ENCODE measurements around the gene FEM1A.

FEM1A gene

DNA sequence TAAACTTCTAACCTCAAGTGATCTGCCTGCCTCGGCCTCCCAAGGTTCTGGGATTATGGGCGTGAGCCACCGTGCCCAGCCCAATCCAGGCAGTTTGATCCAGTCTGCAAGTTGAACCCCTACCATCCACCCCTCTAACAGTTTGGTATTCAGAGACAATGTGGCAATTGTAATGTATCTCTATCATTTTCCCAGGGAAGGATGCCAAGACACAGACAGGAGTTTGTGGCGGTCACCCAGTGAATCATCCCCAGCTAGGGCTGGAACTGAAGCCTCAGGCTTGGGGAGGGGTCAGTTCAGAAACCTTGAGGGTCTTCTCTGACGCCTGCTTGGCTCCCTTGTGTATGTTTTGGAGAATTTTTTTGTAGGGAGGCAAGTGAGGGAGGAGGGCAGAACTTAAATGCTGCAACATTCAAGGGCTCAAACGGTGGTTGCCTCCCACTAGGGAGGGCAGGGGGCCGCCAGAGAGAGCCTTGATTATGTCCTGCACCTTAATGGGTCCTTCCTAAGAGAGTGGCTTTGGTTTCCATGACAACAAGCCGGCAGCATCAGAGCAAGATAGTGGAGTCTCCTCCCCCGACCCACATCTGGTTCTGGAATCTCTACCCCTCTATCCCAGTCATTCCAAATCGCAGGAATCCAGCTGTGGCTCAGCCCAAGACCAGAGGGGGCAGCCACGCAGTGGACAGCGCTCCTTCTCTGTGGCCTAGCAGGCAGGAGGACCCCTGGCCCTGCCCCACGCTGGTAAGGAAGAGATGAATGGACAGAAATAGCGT is 14.9 kb upstream of the FEM1A start:
- TF ChIP-seq, protein P1, sequence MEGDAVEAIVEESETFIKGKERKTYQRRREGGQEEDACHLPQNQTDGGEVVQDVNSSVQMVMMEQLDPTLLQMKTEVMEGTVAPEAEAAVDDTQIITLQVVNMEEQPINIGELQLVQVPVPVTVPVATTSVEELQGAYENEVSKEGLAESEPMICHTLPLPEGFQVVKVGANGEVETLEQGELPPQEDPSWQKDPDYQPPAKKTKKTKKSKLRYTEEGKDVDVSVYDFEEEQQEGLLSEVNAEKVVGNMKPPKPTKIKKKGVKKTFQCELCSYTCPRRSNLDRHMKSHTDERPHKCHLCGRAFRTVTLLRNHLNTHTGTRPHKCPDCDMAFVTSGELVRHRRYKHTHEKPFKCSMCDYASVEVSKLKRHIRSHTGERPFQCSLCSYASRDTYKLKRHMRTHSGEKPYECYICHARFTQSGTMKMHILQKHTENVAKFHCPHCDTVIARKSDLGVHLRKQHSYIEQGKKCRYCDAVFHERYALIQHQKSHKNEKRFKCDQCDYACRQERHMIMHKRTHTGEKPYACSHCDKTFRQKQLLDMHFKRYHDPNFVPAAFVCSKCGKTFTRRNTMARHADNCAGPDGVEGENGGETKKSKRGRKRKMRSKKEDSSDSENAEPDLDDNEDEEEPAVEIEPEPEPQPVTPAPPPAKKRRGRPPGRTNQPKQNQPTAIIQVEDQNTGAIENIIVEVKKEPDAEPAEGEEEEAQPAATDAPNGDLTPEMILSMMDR (IDR thresholded peaks at IDR 0.05), result no peak

- TF ChIP-seq, protein P1 (IDR thresholded peaks at IDR 0.05), result no peak
Observed at GRCh38 chr19:4780860-4781259, 10.7 kb upstream of the FEM1A start.

GRCh38 chr19:4781801-4782200 is 9.7 kb upstream of the FEM1A start:
- TF ChIP-seq, protein P1 (IDR thresholded peaks at IDR 0.05), result no peak

DNA sequence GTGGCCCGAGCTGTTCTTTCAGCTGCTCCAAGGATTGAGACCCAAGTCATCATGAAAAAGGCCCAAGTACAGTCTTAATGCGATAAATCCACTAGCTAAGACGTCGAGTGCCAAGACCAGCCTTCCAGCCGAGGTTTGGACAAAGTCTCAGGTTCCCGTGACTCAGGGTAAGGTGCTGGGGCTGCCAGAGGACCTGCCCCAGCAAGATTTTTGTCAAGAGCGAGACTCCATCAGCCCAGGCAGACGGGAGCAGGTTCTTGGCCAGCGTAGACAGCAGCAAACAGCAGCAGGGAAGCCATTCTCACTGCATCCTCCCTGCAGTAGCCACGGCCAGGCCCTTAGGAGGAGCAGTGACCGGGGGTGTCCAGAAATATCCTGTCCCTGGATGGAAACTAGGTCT is 3.4 kb downstream of the FEM1A start:
- TF ChIP-seq, protein P1 (IDR thresholded peaks at IDR 0.05), result no peak

DNA sequence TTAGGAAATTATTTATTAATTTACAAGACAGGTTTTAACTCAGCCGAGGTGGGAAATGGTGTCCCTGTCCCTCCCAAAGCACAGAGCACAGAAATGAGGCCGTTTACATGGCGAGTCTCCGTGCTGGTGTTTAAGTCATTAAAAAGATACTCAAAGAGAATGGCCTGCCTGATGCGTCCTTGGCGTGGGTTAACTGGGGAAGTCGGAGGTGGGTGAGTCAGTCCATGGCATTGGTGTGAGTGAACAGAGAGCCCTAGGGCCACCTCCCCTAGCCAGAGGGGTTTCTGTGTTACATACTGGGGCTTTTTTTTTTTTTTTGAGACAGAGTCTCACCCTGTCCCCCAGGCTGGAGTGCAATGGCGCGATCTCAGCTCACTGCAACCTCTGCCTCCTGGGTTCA is 3.9 kb downstream of the FEM1A start:
- TF ChIP-seq, protein P1 (IDR thresholded peaks at IDR 0.05), result no peak

DNA sequence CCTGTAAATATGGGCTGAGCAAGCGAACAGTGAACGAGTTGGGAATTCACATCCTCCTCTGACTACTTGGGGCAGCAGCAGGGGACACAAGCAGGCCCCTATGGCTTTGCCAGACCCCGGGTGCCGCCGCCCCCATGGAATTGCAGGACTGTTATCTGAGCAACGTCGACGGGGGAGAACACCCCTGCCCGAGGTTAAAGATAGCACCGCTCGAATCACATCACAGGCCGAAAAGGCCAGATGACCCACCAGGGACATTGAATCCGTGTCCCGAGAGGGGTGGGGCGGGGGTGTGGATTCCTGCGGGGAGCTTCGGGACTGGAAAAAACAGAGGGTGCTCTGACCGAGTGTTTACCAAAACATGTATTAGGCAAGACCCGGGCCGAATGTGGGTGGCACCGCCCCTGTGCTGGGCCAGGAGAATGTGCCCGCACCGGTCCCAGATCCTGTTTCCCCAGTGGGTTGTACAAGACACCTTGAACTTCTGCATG is 9.1 kb downstream of the FEM1A start:
- TF ChIP-seq, protein P1 (IDR thresholded peaks at IDR 0.05), result no peak

- TF ChIP-seq, protein P1 (IDR thresholded peaks at IDR 0.05), result no peak
Observed at GRCh38 chr19:4801085-4801619, 9.6 kb downstream of the FEM1A start.
